Sigmoid colon (tissue), 7 donors: Measurements from ENCODE around the gene FMO5. TPM values are rescaled to one million over a fixed set of nuclear protein-coding genes. Genes with fewer than 3 reads are reported as not detected.

Experiments used
- DNase-seq: peaks from one replicate; pipeline ENCODE4 v3.0.0-alpha.2; 2019
- H3K27ac ChIP-seq, 4 donors: fragments of 200-600 bp; sonication (generic); one replicate each; pipeline ENCODE4 v1.5.1; 2016 to 2019; ENCODE audit warnings: mild to moderate bottlenecking in 1 of 4
- H3K27me3 ChIP-seq, 3 donors: fragments of 200-600 bp; sonication (generic); one replicate each; pipeline ENCODE4 v1.5.1; 2019; ENCODE audit warnings: mild to moderate bottlenecking in 1 of 3
- H3K36me3 ChIP-seq, 4 donors: fragments of 200-600 bp; sonication (generic); one replicate each; pipeline ENCODE4 v1.5.1; 2016 to 2019
- H3K4me1 ChIP-seq, 4 donors: fragments of 200-600 bp; sonication (generic); one replicate each; pipeline ENCODE4 v1.5.1; 2017 to 2019
- H3K4me3 ChIP-seq, 4 donors: fragments of 200-600 bp; sonication (generic); one replicate each; pipeline ENCODE4 v1.5.1; 2017 to 2019; ENCODE audit warnings: mild to moderate bottlenecking in 2 of 4, moderate library complexity in 1 of 4
- H3K9me3 ChIP-seq, 4 donors: fragments of 200-600 bp in 3 of 4; sonication (generic) in 3 of 4; one replicate each; pipeline versions ENCODE4 v1.5.1 to v1.6.1; 2013 to 2019
- EP300 ChIP-seq, 4 donors: sonication (generic); formaldehyde crosslinking; IDR thresholded peaks; one replicate each; pipeline ENCODE4 v1.6.1; 2017; ENCODE audit warnings: antibody characterized with exemption in 4 of 4
- POLR2A ChIP-seq, 2 donors: fragments of 450-650 bp; IDR thresholded peaks; one replicate each; pipeline ENCODE4 v1.6.1; 2016; ENCODE audit warnings: antibody characterized with exemption in 2 of 2, mild to moderate bottlenecking in 2 of 2, moderate library complexity in 2 of 2
- POLR2AphosphoS5 ChIP-seq, 4 donors: sonication (generic); formaldehyde crosslinking; IDR thresholded peaks; one replicate each; pipeline ENCODE4 v1.6.1; 2017; ENCODE audit warnings: antibody characterized with exemption in 4 of 4
- WGBS, 2 donors: extraction: QIAGEN DNeasy Blood & Tissue Kit; methylation state at CpG; one replicate each; pipeline ENCODE4 v1.1.7; 2013; 5-methylcytosine and 5-hydroxymethylcytosine counted together
- intact Hi-C: fragments of 100-400 bp; cut with DNase I; formaldehyde crosslinking; loops from one replicate; pipeline ENCODE4 v1.15.1; 2023
- polyA plus RNA-seq, 3 donors: library from polyadenylated mRNA; stranded (reverse); fragments of 200-250 nt; gene quantifications; one replicate each; pipeline ENCODE4 v1.2.3, GENCODE V29; 2013
- total RNA-seq, 4 donors: library from RNA; depleted of rRNA; stranded (reverse); fragments of >200 nt; gene quantifications; one replicate each; pipeline ENCODE4 v1.1.0, GENCODE V29; 2016
- TF ChIP-seq, protein P1 (sequence below), 4 experiments: fragments of 450-650 bp in 3 of 4; fragments of 200-600 bp in 1 of 4; IDR thresholded peaks; one replicate each; pipeline ENCODE4 v1.5.1; 2016 to 2019; ENCODE audit warnings: antibody characterized with exemption in 4 of 4, mild to moderate bottlenecking in 3 of 4, moderate library complexity in 2 of 4
- donor health status: healthy with polysubstance abuse.
- donor health status: Bipolar disorder and iron deficiency.
- donor health status: healthy.

FMO5 gene
- total and polyA plus RNA-seq, 7 donors: 1.9 to 48.8 (median 7.1) TPM

- Histone ChIP-seq H3K27ac (no peak overlapping the region), H3K9me3 (no peaks in the 10 kb centered on the region), H3K4me3 (no peak overlapping the region), H3K27me3 (no peaks in the 10 kb centered on the region), H3K4me1 (peaks cover 0 to 15% (median 5%) of the 10 kb centered on the region in 4 donors), H3K36me3 (peaks cover 0 to 4% (median 0%) of the 10 kb centered on the region in 4 donors)
- DNase-seq: no peak
- TF ChIP-seq EP300 (IDR thresholded peaks at IDR 0.05): no peak
- TF ChIP-seq, protein P1, sequence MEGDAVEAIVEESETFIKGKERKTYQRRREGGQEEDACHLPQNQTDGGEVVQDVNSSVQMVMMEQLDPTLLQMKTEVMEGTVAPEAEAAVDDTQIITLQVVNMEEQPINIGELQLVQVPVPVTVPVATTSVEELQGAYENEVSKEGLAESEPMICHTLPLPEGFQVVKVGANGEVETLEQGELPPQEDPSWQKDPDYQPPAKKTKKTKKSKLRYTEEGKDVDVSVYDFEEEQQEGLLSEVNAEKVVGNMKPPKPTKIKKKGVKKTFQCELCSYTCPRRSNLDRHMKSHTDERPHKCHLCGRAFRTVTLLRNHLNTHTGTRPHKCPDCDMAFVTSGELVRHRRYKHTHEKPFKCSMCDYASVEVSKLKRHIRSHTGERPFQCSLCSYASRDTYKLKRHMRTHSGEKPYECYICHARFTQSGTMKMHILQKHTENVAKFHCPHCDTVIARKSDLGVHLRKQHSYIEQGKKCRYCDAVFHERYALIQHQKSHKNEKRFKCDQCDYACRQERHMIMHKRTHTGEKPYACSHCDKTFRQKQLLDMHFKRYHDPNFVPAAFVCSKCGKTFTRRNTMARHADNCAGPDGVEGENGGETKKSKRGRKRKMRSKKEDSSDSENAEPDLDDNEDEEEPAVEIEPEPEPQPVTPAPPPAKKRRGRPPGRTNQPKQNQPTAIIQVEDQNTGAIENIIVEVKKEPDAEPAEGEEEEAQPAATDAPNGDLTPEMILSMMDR (IDR thresholded peaks at IDR 0.05): no peak
- no peak for TF ChIP-seq POLR2A (IDR thresholded peaks at IDR 0.05)
- TF ChIP-seq POLR2AphosphoS5 (IDR thresholded peaks at IDR 0.05): no peak
- WGBS, 2 donors: 11 to 51% methylated on average over 2 of the region's 2 CpGs
- intact Hi-C loops: no loop called here
Measured at GRCh38 chr1:147215540-147215916, 9.6 kb downstream of the FMO5 start.

GRCh38 chr1:147214842-147215539 is 10.1 kb downstream of the FMO5 start:
- H3K27ac ChIP-seq: no peak overlapping the region
- H3K9me3 ChIP-seq: no peaks in the 10 kb centered on the region
- DNase-seq: no peak
- intact Hi-C loops: no loop called here
- no peak overlapping the region for H3K4me3 ChIP-seq
- H3K4me1 ChIP-seq: peaks cover 0 to 15% (median 5%) of the 10 kb centered on the region in 4 donors
- TF ChIP-seq, protein P1 (IDR thresholded peaks at IDR 0.05): no peak
- TF ChIP-seq EP300 (IDR thresholded peaks at IDR 0.05): no peak
- TF ChIP-seq POLR2AphosphoS5 (IDR thresholded peaks at IDR 0.05): no peak
- no peak for TF ChIP-seq POLR2A (IDR thresholded peaks at IDR 0.05)
- peaks cover 0 to 4% (median 0%) of the 10 kb centered on the region in 4 donors for H3K36me3 ChIP-seq
- no peaks in the 10 kb centered on the region for H3K27me3 ChIP-seq

- Histone ChIP-seq H3K9me3 (no peaks in the 10 kb centered on the region), H3K4me3 (no peak overlapping the region), H3K27ac (no peak overlapping the region), H3K4me1 (peaks cover 0 to 15% (median 5%) of the 10 kb centered on the region in 4 donors), H3K27me3 (no peaks in the 10 kb centered on the region), H3K36me3 (peaks cover 0 to 4% (median 0%) of the 10 kb centered on the region in 4 donors)
- DNase-seq: no peak
- TF ChIP-seq, protein P1 (IDR thresholded peaks at IDR 0.05): no peak
- TF ChIP-seq POLR2AphosphoS5 (IDR thresholded peaks at IDR 0.05): no peak
- no peak for TF ChIP-seq POLR2A (IDR thresholded peaks at IDR 0.05)
- TF ChIP-seq EP300 (IDR thresholded peaks at IDR 0.05): no peak
- intact Hi-C loops: no loop called here
- WGBS, 2 donors: 25 to 55% methylated on average over 7 of the region's 7 CpGs
Measured at GRCh38 chr1:147214325-147214724, 10.8 kb downstream of the FMO5 start.

DNA sequence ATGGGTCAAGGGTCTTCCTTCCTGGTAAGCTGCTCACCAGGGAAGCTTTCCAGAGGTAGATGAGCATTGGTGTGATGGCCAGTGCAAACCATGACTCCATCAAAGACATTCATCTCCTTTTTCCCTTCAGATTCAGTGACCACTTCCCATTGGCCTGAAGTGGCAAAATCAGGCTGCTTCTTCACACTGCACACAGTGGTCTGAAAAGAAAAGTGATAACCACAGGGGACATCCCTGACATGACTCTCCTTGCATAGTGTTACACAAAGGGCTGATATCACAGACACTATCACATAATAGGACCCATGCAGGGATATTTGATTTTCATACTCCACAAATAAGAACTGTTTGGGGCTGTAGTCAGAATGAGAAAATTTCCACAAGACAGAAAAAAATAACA is 11.9 kb downstream of the FMO5 start:
- Histone ChIP-seq H3K4me3 (no peak overlapping the region), H3K27me3 (no peaks in the 10 kb centered on the region), H3K9me3 (no peaks in the 10 kb centered on the region), H3K4me1 (peaks cover 0 to 15% (median 5%) of the 10 kb centered on the region in 4 donors), H3K27ac (no peak overlapping the region), H3K36me3 (peaks cover 0 to 4% (median 0%) of the 10 kb centered on the region in 4 donors)
- no peak for TF ChIP-seq POLR2AphosphoS5 (IDR thresholded peaks at IDR 0.05)
- no peak for TF ChIP-seq POLR2A (IDR thresholded peaks at IDR 0.05)
- no peak for TF ChIP-seq EP300 (IDR thresholded peaks at IDR 0.05)
- TF ChIP-seq, protein P1 (IDR thresholded peaks at IDR 0.05): no peak
- intact Hi-C loops: no loop called here
- no peak for DNase-seq

- 19 to 96% methylated on average over 2 of the region's 2 CpGs for WGBS, 2 donors
- H3K4me3 ChIP-seq: no peak overlapping the region
- no peaks in the 10 kb centered on the region for H3K9me3 ChIP-seq
- TF ChIP-seq POLR2A (IDR thresholded peaks at IDR 0.05) (no peak), POLR2AphosphoS5 (IDR thresholded peaks at IDR 0.05) (no peak), EP300 (IDR thresholded peaks at IDR 0.05) (no peak)
- TF ChIP-seq, protein P1 (IDR thresholded peaks at IDR 0.05): no peak
- no peak for DNase-seq
- no peak overlapping the region for H3K27ac ChIP-seq
- H3K4me1 ChIP-seq: peaks cover 0 to 15% (median 5%) of the 10 kb centered on the region in 4 donors
- intact Hi-C loops: no loop called here
- peaks cover 0 to 4% (median 0%) of the 10 kb centered on the region in 4 donors for H3K36me3 ChIP-seq
- H3K27me3 ChIP-seq: no peaks in the 10 kb centered on the region
Measured at GRCh38 chr1:147211577-147211976, 13.6 kb downstream of the FMO5 start.
